ENCODE data around the gene RPL15.
"Not testable (repeated sequence)": the region's sequence is repeated elsewhere in the genome, so short reads cannot be mapped to it uniquely, and the experiment has no call there.

RPL15 gene

DNA sequence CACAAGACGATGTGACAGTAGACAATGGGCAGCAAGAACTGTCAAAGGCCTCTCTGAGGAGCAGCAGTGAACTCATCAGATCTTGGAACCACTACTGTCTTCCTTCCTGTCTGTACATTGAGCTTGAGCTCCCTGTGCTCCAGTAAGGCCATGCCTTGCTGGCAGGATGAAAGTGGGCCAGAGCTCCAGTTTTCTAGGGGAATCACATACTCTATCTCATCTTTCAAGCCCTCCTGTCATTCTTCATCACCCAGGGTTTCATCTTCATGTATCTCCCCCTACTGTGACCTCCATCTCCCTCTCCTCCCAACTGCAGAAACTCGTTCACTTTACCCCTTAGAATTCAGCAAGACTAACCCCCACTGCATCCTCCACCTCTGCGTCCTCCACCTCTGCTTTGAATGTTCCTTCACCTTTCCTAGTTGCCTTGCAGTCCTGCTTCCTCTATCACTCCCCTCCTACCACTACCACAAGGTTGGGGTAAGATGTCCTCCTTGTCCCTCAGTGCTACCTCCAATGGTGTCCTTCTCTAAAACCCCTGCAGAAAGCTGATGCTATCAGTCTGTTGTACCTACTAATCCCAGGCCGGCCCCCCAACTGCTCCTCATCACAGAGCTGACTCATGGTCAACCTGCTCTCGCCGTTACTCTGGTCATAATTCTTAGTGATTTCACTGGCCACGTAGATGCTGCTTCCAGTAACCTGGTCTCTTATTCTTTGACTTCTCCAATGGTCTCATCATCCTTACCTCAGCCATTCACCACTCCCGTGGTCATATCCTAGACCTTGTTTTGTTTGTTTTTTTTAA is 22.5 kb upstream of the RPL15 start:
- DNase-seq (ENCODE audit: low read depth) = no peak
- TF ChIP-seq, protein P1, sequence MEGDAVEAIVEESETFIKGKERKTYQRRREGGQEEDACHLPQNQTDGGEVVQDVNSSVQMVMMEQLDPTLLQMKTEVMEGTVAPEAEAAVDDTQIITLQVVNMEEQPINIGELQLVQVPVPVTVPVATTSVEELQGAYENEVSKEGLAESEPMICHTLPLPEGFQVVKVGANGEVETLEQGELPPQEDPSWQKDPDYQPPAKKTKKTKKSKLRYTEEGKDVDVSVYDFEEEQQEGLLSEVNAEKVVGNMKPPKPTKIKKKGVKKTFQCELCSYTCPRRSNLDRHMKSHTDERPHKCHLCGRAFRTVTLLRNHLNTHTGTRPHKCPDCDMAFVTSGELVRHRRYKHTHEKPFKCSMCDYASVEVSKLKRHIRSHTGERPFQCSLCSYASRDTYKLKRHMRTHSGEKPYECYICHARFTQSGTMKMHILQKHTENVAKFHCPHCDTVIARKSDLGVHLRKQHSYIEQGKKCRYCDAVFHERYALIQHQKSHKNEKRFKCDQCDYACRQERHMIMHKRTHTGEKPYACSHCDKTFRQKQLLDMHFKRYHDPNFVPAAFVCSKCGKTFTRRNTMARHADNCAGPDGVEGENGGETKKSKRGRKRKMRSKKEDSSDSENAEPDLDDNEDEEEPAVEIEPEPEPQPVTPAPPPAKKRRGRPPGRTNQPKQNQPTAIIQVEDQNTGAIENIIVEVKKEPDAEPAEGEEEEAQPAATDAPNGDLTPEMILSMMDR (IDR thresholded peaks at IDR 0.05; ENCODE audit: insufficient read depth, low read depth, low read length, missing control alignments) = no peak
- H3K4me3 ChIP-seq (ENCODE audit: low read depth, low read length) = no peak overlapping the region

DNA sequence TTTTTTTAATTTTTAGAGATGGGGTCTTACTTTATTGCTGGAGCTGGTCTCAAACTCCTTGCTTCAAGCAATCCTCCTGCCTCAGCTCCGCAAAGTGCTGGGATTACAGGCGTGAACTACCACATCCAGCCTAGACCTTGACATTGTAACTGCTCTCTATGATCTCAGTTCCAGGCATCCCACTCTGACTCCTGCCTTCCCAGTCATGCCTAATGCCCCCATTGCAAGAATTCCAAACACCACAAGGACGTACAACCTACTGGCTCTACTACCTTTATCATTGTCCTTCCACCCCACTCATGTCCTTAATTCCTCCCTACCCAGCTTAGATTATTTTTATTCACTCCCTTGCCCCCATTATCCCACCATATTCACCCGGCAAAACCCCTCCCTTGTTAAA is 21.8 kb upstream of the RPL15 start:
- DNase-seq (ENCODE audit: low read depth) = no peak
- no peak overlapping the region for H3K4me3 ChIP-seq (ENCODE audit: low read depth, low read length)
- TF ChIP-seq, protein P1 (IDR thresholded peaks at IDR 0.05; ENCODE audit: insufficient read depth, low read depth, low read length, missing control alignments) = no peak

DNA sequence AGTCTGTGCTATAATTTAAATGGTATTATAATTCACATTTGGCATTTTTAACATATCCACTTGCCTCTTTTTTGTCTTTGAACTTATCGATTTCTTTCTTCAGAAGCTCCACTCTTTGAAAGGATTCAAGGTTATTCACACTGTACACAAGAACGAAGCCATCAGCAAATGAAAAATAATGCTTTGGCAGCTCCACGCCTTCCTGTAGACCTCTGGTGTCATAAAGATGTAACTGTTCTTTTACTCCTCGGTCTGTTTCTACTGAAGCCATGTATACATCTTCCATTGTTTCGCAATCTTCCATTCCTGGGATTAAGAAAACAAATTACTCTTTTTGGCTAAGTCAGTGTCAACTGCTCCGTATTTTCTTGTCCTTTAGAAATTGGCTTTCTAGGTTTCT is 16.2 kb upstream of the RPL15 start:
- DNase-seq (ENCODE audit: low read depth) = no peak
- TF ChIP-seq, protein P1 (IDR thresholded peaks at IDR 0.05; ENCODE audit: insufficient read depth, low read depth, low read length, missing control alignments) = no peak
- no peak overlapping the region for H3K4me3 ChIP-seq (ENCODE audit: low read depth, low read length)

DNA sequence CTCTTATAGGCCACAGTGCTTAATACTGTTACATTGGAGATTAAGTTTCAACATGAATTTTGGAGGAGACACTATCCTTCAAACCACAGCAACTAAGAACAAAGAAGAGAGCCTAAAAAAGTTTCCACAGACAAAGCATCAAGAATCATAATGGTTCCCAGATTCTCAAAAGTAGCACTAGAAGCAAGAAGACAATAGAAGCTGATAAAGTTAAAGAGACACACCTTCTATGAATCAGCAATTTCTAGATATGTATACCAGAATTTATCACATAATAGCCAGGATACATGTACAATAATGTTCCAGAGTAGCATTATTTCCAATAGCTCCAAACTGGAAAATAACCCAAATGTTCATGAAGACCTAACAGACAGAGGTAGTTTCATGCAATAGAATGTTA is 12.4 kb upstream of the RPL15 start:
- TF ChIP-seq, protein P1 (IDR thresholded peaks at IDR 0.05; ENCODE audit: insufficient read depth, low read depth, low read length, missing control alignments) = no peak
- no peak overlapping the region for H3K4me3 ChIP-seq (ENCODE audit: low read depth, low read length)

DNA sequence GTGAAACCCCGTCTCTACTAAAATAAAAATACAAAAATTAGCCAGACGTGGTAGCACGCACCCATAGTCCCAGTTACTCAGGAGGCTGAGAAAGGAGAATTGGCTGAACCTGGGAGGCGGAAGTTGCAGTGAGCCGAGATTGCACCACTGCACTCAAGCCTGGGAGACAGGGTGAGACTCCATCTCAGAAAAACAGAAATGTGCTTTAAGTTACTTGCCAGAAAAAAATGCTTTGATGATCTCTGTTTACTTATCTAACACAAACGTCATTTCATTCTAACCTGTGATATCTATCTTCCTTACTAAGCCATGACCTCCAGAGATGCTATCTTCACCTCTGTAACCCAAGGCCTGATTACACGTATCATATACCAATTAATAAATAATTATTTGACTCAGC is 7.6 kb upstream of the RPL15 start:
- H3K4me3 ChIP-seq (ENCODE audit: low read depth, low read length) = no peak overlapping the region
- DNase-seq (ENCODE audit: low read depth) = no peak
- TF ChIP-seq, protein P1 (IDR thresholded peaks at IDR 0.05; ENCODE audit: insufficient read depth, low read depth, low read length, missing control alignments) = no peak

More for the DNA sequence above, 12.4 kb upstream of the RPL15 start:
- DNase-seq (ENCODE audit: low read depth) = no peak

DNA sequence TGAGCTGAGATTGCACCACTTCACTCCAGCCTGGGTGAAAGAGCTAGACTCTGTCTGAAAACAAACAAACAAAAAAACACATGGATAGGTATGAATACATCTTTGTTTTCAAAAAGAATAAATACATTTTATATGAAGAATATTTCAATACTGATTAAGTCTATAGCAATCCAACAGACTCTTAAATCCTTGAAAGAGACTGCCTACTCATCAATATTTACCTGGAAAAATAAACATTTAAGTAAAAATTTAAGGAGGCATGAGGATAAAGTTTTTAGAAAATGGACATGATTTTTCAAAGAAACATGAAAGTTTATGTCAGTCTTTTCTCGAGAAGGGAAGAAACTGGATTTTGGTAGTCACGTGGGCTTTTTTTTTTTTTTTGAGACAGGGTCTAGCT is 5.5 kb upstream of the RPL15 start:
- no peak overlapping the region for H3K4me3 ChIP-seq (ENCODE audit: low read depth, low read length)
- TF ChIP-seq, protein P1 (IDR thresholded peaks at IDR 0.05; ENCODE audit: insufficient read depth, low read depth, low read length, missing control alignments) = no peak

DNA sequence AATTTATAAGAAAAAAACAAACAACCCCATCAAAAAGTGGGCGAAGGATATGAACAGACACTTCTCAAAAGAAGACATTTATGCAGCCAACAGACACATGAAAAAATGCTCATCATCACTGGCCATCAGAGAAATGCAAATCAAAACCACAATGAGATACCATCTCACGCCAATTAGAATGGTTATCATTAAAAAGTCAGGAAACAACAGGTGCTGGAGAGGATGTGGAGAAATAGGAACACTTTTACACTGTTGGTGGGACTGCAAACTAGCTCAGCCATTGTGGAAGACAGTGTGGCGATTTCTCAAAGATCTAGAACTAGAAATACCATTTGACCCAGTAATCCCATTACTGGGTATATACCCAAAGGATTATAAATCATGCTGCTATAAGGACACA is 4.6 kb upstream of the RPL15 start:
- DNase-seq (ENCODE audit: low read depth); H3K4me3 ChIP-seq (ENCODE audit: low read depth, low read length): not testable (repeated sequence)

More for the DNA sequence above, 5.5 kb upstream of the RPL15 start:
- no peak for DNase-seq (ENCODE audit: low read depth)
